A549 (cell line): ENCODE data around the gene CCDC33.

Source experiments
- KDM5A ChIP-seq: fragments of 200-600 bp; sonication (generic); IDR thresholded peaks from 2 replicates; pipeline ENCODE4 v1.6.1; 2016; ENCODE audit warnings: antibody characterized with exemption, mild to moderate bottlenecking
- POLR2A ChIP-seq: IDR thresholded peaks from 2 replicates; pipeline ENCODE4 v1.6.1; 2012; ENCODE audit warnings: mild to moderate bottlenecking, low read length
- SREBF2 ChIP-seq: fragments of 450-650 bp; IDR thresholded peaks from 2 replicates; pipeline ENCODE4 v1.6.1; 2014; ENCODE audit warnings: mild to moderate bottlenecking, moderate library complexity
- USF2 ChIP-seq: fragments of 450-650 bp; IDR thresholded peaks from 2 replicates; pipeline ENCODE4 v1.6.1; 2014; ENCODE audit warnings: antibody characterized with exemption
- ZSCAN20 ChIP-seq: fragments of 250-450 bp; sonication (Bioruptor Pico); IDR thresholded peaks from 2 replicates; pipeline ENCODE4 v1.8.0; 2022; ENCODE audit warnings: mild to moderate bottlenecking, moderate library complexity
- TF ChIP-seq, protein P1 (sequence below): fragments of >200 bp; sonication (Bioruptor Twin); formaldehyde crosslinking; IDR thresholded peaks from 3 replicates; pipeline ENCODE4 v1.5.1; 2016
- TF ChIP-seq, protein P2 (sequence below): fragments of 200-600 bp; sonication (generic); IDR thresholded peaks from 2 replicates; pipeline ENCODE4 v1.6.1; 2016; ENCODE audit warnings: antibody characterized with exemption, mild to moderate bottlenecking, moderate library complexity
- TF ChIP-seq, protein P3 (sequence below): fragments of 250-450 bp; sonication (Bioruptor Pico); IDR thresholded peaks from 2 replicates; pipeline ENCODE4 v1.5.0; 2021; ENCODE audit warnings: mild to moderate bottlenecking, moderate library complexity, borderline replicate concordance

DNA sequence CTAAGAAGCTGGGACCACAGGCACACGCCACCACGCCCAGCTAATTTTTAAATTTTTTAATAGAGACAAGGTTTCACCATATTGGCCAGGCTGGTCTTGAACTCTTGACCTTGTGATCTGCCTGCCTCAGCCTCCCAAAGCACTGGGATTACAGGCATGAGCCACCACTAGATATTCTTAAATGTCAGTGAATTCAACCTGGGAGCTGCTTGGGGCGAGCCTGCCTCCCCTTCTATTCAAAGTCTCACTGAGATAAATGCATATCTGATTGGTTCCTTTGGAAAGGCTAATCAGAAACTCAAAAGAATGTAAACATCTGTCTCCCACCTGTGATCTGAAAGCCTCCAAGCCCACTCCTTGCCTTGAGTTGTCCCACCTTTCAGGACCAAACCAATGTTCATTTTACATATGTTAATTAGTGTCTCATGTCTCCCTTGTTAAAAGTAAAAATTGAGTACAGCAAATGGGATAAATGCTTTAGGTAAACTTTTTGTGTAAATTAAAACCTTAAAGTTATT lies 116.3 kb downstream of the CCDC33 start:
- no peak for TF ChIP-seq POLR2A
- TF ChIP-seq, protein P1, sequence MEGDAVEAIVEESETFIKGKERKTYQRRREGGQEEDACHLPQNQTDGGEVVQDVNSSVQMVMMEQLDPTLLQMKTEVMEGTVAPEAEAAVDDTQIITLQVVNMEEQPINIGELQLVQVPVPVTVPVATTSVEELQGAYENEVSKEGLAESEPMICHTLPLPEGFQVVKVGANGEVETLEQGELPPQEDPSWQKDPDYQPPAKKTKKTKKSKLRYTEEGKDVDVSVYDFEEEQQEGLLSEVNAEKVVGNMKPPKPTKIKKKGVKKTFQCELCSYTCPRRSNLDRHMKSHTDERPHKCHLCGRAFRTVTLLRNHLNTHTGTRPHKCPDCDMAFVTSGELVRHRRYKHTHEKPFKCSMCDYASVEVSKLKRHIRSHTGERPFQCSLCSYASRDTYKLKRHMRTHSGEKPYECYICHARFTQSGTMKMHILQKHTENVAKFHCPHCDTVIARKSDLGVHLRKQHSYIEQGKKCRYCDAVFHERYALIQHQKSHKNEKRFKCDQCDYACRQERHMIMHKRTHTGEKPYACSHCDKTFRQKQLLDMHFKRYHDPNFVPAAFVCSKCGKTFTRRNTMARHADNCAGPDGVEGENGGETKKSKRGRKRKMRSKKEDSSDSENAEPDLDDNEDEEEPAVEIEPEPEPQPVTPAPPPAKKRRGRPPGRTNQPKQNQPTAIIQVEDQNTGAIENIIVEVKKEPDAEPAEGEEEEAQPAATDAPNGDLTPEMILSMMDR: no peak
- TF ChIP-seq, protein P2, sequence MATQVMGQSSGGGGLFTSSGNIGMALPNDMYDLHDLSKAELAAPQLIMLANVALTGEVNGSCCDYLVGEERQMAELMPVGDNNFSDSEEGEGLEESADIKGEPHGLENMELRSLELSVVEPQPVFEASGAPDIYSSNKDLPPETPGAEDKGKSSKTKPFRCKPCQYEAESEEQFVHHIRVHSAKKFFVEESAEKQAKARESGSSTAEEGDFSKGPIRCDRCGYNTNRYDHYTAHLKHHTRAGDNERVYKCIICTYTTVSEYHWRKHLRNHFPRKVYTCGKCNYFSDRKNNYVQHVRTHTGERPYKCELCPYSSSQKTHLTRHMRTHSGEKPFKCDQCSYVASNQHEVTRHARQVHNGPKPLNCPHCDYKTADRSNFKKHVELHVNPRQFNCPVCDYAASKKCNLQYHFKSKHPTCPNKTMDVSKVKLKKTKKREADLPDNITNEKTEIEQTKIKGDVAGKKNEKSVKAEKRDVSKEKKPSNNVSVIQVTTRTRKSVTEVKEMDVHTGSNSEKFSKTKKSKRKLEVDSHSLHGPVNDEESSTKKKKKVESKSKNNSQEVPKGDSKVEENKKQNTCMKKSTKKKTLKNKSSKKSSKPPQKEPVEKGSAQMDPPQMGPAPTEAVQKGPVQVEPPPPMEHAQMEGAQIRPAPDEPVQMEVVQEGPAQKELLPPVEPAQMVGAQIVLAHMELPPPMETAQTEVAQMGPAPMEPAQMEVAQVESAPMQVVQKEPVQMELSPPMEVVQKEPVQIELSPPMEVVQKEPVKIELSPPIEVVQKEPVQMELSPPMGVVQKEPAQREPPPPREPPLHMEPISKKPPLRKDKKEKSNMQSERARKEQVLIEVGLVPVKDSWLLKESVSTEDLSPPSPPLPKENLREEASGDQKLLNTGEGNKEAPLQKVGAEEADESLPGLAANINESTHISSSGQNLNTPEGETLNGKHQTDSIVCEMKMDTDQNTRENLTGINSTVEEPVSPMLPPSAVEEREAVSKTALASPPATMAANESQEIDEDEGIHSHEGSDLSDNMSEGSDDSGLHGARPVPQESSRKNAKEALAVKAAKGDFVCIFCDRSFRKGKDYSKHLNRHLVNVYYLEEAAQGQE: no peak
- TF ChIP-seq KDM5A: no peak
- no peak for TF ChIP-seq ZSCAN20 (CRISPR knock-in tag)
- TF ChIP-seq SREBF2: no peak
- TF ChIP-seq, protein P3, sequence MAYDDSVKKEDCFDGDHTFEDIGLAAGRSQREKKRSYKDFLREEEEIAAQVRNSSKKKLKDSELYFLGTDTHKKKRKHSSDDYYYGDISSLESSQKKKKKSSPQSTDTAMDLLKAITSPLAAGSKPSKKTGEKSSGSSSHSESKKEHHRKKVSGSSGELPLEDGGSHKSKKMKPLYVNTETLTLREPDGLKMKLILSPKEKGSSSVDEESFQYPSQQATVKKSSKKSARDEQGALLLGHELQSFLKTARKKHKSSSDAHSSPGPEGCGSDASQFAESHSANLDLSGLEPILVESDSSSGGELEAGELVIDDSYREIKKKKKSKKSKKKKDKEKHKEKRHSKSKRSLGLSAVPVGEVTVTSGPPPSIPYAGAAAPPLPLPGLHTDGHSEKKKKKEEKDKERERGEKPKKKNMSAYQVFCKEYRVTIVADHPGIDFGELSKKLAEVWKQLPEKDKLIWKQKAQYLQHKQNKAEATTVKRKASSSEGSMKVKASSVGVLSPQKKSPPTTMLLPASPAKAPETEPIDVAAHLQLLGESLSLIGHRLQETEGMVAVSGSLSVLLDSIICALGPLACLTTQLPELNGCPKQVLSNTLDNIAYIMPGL (CRISPR knock-in tag): no peak
- TF ChIP-seq USF2: no peak
